Motor neuron (in vitro differentiated cells): ENCODE measurements around the gene IP6K3. TPM values are rescaled to one million over a fixed set of nuclear protein-coding genes. Genes with fewer than 3 reads are reported as not detected.

Experiments
- ATAC-seq, 8 experiments: fragments of 200-7000 bp; cut with Tn5 transposase; replicated peaks in 6 of 8; 2 replicates each; pipeline ENCODE4 v1.8.0; 2021; ENCODE audit warnings: mild to moderate bottlenecking in 8 of 8, moderate library complexity in 8 of 8
- H3K27ac ChIP-seq, 2 donors: fragments of 250-450 bp; sonication (Bioruptor Pico); 2 replicates each; pipeline ENCODE4 v1.9.0; 2021; ENCODE audit warnings: antibody characterized with exemption in 2 of 2, mild to moderate bottlenecking in 2 of 2, moderate library complexity in 1 of 2
- H3K4me1 ChIP-seq, 2 donors: fragments of 250-450 bp; sonication (Bioruptor Pico); replicated peaks in 1 of 2; 2 replicates each; pipeline ENCODE4 v1.6.1; 2021; ENCODE audit warnings: antibody characterized with exemption in 2 of 2, mild to moderate bottlenecking in 2 of 2, moderate library complexity in 1 of 2
- H3K4me3 ChIP-seq, 5 donors: fragments of 250-450 bp; sonication (Bioruptor Pico); 2 replicates each; pipeline ENCODE4 v1.9.0; 2021; ENCODE audit warnings: antibody characterized with exemption in 5 of 5, mild to moderate bottlenecking in 5 of 5, moderate library complexity in 4 of 5
- WGBS, 10 experiments: fragments of 450-650 bp; shearing (Covaris generic); methylation state at CpG; one replicate each; pipeline ENCODE4 v1.0.0; 2022; 5-methylcytosine and 5-hydroxymethylcytosine counted together
- in situ Hi-C, 9 experiments: fragments of 400-800 bp; cut with MboI; loops; one replicate each; pipeline ENCODE4 v1.15.0; 2021; ENCODE audit warnings: low sequenced_read_pairs in 9 of 9, low pct_unique_long_range_greater_than_20kb in 2 of 9; ENCODE audit not compliant: unreplicated experiment in 9 of 9
- total RNA-seq, 8 experiments: library from RNA; unstranded; fragments of 300-600 nt; gene quantifications; 2 replicates each; pipeline versions ENCODE4 v1.2.3 to v1.2.4, GENCODE V29; 2022

The IP6K3 gene, protein sequence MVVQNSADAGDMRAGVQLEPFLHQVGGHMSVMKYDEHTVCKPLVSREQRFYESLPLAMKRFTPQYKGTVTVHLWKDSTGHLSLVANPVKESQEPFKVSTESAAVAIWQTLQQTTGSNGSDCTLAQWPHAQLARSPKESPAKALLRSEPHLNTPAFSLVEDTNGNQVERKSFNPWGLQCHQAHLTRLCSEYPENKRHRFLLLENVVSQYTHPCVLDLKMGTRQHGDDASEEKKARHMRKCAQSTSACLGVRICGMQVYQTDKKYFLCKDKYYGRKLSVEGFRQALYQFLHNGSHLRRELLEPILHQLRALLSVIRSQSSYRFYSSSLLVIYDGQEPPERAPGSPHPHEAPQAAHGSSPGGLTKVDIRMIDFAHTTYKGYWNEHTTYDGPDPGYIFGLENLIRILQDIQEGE
- 1 to 10 TPM in 2 of 8 experiments, under 1 TPM in 6; 0.11 to 3.7 (median 0.63) TPM for total RNA-seq

DNA sequence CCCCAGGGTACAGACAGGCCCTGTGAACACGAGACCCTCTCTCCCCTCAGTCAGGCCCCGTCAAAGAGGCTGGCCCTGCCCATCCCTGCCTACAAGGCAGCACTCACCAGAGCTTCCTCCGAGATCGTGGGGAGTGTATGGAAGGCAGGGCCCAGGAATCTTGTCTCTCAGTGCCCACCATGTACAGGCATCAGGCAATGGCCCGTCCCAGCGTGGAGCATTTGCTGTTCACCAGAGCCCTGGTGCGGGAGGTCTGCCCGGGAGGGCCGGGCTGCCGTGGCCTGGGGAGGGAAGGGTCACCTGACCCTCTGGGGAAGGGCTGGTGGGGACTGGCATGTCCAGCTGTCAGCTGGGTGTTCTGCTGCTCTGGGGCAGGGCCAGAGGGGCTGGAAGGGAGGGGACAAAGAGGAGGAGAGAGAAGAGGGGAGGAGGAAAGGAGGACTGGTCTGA is at the start of gene IP6K3:
TSS of gene IP6K3 (minus strand) at position 255 of the 450 bp plus-strand sequence. CDS start 11,429 bp downstream, outside the sequence.
- Histone ChIP-seq H3K4me3 (peak within 1 kb of the TSS in 3 of 5 donors; percentile 2 to 31 (median 6)), H3K27ac (peak within 1 kb of the TSS; percentile 13 to 43), H3K4me1 (peaks cover 72 to 73% of the 10 kb centered on the region in 2 donors)
- WGBS, 10 experiments, result 12 to 20% methylated on average over 1 to 5 of the region's 10 CpGs; no CpG with 5 or more reads in 8 of the 10 experiments
- ATAC-seq, result peak in 7 of 8 experiments; percentile 2 to 69 (median 57)
- in situ Hi-C loops, result no loop called here

DNA sequence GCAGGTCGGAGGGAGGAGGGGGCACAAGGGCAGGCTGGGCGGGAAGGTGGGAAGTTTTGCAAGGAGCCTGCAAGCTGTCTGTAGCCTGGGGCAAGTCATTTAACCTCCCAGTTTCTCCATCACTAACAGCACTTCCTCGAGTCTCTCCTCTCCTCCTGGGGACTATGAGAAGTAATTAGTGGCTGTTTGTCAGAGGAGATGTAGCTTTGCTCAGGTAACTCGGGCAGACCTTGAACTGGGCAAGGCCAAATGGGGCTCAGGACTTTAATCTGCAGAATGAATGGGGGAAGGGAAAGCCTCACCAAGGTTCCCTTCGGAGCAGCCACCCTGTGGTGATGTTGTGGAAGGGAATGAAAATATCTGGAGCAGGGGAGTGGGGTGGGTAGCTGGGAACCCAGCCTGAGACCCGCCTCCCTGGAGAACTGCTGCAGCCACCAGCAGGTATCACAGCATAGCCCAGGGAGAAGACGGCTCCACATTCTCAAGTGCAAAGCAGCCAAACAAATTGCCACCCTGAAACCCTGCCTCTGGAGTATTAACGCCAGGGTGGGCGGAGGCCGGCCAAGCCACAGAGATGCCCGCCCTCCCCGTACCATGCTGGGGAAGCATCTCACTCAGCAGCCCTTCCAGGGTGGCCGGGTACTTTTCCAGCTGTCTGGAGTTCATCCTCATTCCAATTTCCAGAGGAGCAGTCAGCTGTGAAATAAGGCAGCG is 48.4 kb upstream of the IP6K3 start:
- peak in 4 of 8 experiments; percentile 17 to 76 (median 56) for ATAC-seq
- H3K4me3 ChIP-seq, result no peak overlapping the region
- in situ Hi-C loops, result no loop called here
- peaks cover 71 to 77% of the 10 kb centered on the region in 2 donors for H3K4me1 ChIP-seq
- no peak overlapping the region for H3K27ac ChIP-seq
- WGBS, 10 experiments, result 20 to 90% (median 20%) methylated on average over 3 to 8 of the region's 14 CpGs; no CpG with 5 or more reads in 7 of the 10 experiments

DNA sequence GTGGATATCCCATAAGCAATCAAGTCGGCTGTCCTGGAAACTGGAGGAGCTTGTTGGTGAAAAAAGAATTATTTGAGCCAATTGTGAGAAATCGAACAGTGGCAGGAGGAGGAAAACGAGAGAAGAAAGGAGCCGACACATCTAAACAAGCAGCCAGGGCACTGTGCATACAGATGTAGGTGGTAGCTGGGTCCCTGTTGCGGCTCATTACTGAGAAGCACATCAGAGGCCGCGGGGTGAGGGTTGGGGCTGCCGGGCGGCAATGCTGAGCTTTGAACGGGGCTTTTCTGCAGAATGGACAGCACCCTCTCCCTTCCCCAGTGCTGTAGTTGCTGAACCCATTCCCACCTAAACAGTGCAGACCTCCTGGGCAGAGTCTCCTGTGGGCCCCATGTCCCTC is 46.3 kb upstream of the IP6K3 start:
- 25 to 79% (median 50%) methylated on average over 2 to 9 of the region's 10 CpGs; no CpG with 5 or more reads in 3 of the 10 experiments for WGBS, 10 experiments
- in situ Hi-C loops, result no loop called here
- Histone ChIP-seq H3K27ac (no peak overlapping the region), H3K4me1 (peaks cover 65 to 66% of the 10 kb centered on the region in 2 donors), H3K4me3 (no peak overlapping the region)
- ATAC-seq, result no peak

DNA sequence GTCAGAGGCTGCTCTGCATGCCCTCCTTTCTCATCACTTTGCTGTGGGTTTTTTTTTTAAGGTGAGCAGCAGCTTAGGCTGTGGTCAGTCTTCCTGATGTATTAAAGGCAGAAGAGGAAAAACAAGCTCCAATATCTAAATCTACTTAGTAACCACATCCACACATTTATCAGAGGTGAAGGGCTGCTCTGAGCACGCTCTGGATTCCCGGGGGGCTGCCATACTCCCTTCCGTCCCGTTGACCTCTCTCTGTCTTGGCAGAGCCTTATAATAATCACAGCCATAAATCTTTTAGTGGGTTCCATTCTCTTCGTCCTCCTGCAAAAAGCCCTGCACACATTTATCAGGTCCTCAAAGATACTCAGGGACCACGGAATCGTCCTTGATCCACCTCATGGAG is 44.9 kb upstream of the IP6K3 start:
- WGBS, 10 experiments, result 17 to 87% (median 58%) methylated on average over 2 to 7 of the region's 7 CpGs; no CpG with 5 or more reads in 1 of the 10 experiments
- peak in 5 of 8 experiments; percentile 1 to 56 (median 42) for ATAC-seq
- in situ Hi-C loops, result no loop called here
- H3K4me1 ChIP-seq, result peaks cover 62 to 74% of the 10 kb centered on the region in 2 donors
- peak overlapping the region; percentile 78 to 91 for H3K27ac ChIP-seq
- no peak overlapping the region for H3K4me3 ChIP-seq

DNA sequence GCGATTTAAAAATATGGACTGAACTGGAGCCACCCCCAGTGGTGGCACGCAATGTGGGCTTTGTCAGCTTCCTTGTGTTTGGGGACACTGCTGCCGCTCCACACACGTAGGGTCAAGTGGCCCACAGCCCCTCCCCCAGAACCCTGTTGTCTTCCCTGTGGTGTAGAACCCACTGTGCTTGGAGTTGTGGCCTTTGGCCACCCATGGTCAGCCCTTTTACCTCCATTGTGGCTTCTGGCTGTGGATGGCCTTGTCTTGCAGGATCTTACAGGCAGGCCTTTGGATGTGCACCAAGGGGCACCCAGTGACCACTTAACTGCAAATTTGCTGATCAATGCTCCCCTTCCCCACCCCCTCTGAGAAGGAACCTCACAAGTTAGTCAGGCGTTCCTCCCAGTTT is 44.2 kb upstream of the IP6K3 start:
- Histone ChIP-seq H3K4me3 (no peak overlapping the region), H3K27ac (peak overlapping the region; percentile 78 to 91), H3K4me1 (peaks cover 60 to 81% of the 10 kb centered on the region in 2 donors)
- in situ Hi-C loops, result no loop called here
- 67 to 100% (median 97%) methylated on average over 1 to 3 of the region's 5 CpGs; no CpG with 5 or more reads in 4 of the 10 experiments for WGBS, 10 experiments
- ATAC-seq, result no peak

DNA sequence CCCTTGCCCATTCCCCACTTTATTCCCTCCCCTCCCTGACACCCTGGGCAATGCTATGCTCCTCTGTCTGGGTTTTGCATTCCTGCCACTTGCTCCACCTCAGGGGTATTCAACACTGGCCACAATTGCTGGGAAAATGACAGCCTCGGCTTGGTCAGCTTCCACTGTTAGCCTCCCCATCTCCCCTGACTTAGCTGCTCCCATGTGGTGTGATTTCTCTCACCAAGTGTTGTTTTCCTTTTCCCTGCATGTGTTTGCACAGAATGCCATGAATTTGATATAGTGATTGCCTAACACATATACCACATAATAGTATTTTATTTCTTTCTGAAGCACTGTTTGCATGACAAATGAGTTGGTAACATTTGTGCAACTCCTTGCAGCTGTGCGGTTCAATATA is 43.7 kb upstream of the IP6K3 start:
- in situ Hi-C loops, result no loop called here
- peaks cover 60 to 83% of the 10 kb centered on the region in 2 donors for H3K4me1 ChIP-seq
- 14 to 100% (median 88%) methylated on average over 1 to 2 of the region's 2 CpGs; no CpG with 5 or more reads in 2 of the 10 experiments for WGBS, 10 experiments
- ATAC-seq, result no peak
- peak overlapping the region; percentile 91 to 95 for H3K27ac ChIP-seq
- H3K4me3 ChIP-seq, result no peak overlapping the region

DNA sequence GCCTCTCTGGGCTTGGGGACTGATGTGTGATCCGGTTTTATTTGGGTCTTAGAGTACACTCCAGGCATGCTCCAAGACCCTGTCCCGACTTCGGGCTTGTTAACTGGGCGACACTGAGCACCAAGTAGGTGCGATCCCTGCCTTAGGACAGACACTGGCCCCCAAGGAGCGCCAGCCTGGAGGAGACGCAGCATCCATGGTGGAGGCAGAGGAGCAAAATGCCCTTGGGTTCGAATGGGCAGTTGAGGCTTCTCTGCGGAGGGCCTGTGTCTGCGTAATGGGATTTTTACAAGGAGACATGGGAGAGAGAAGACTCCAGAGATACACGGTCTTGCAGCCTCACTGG is 42.8 kb upstream of the IP6K3 start:
- peak overlapping the region in 3 of 5 donors; percentile 62 to 89 (median 70) for H3K4me3 ChIP-seq
- peak overlapping the region; percentile 91 to 95 for H3K27ac ChIP-seq
- no peak for ATAC-seq
- WGBS, 10 experiments, result 60 to 100% (median 90%) methylated on average over 1 to 5 of the region's 11 CpGs; no CpG with 5 or more reads in 3 of the 10 experiments
- in situ Hi-C loops, result no loop called here
- peaks cover 55 to 81% of the 10 kb centered on the region in 2 donors for H3K4me1 ChIP-seq

DNA sequence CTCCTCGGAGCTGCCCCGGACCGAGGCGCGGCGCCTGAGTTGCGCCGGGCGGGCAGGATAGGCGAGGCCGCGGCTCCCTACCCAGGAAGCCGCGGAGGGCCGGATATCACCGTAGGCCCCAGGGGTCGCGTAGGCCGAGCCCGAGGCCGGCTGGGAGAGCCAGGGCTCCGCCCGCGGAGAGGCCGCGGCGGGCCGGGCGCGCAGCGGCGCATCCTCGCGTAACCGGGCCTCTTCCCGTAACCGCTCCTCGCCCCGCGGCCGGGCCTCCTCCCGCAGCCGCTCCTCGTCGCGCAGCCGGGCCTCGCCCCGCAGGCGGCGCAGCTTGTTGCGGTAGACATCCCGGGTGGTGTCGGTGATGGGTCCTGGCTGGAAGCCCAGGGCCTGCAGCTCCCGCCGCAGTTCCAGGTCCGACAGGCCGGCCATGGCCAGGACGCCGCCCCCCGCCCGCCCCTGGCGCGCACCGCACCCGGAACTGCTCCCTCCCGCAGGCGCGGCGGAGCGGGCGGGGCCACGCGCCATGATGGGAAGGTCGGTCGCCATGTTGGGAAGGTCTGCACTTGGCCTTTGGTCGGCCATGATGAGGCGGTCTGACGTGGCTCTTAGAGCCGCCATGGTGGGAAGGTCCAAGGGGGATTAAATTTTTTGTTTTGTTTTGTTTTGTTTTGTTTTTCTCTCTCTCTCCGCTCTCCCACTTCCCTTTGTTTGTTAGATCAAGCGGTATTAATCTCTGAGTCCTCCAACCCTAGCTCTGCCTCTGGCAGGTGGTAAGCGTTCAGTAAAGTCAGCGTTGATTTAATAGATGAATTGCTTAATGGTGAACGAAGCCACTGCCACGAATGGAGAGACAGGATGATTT is 42.2 kb upstream of the IP6K3 start, which contains the start of gene LEMD2:
TSS of gene LEMD2 (minus strand) at position 437 of the 856 bp plus-strand sequence. CDS start at position 423, 14 bp downstream.
- Histone ChIP-seq H3K27ac (peak within 1 kb of the TSS; percentile 91 to 95), H3K4me3 (peak within 1 kb of the TSS; percentile 62 to 92 (median 79)), H3K4me1 (peaks cover 55 to 79% of the 10 kb centered on the region in 2 donors)
- WGBS, 10 experiments, result 3 to 90% (median 38%) methylated on average over 2 to 25 of the region's 86 CpGs; no CpG with 5 or more reads in 2 of the 10 experiments
- peak; percentile 65 to 84 (median 80) for ATAC-seq
- in situ Hi-C loops, result no loop called here

DNA sequence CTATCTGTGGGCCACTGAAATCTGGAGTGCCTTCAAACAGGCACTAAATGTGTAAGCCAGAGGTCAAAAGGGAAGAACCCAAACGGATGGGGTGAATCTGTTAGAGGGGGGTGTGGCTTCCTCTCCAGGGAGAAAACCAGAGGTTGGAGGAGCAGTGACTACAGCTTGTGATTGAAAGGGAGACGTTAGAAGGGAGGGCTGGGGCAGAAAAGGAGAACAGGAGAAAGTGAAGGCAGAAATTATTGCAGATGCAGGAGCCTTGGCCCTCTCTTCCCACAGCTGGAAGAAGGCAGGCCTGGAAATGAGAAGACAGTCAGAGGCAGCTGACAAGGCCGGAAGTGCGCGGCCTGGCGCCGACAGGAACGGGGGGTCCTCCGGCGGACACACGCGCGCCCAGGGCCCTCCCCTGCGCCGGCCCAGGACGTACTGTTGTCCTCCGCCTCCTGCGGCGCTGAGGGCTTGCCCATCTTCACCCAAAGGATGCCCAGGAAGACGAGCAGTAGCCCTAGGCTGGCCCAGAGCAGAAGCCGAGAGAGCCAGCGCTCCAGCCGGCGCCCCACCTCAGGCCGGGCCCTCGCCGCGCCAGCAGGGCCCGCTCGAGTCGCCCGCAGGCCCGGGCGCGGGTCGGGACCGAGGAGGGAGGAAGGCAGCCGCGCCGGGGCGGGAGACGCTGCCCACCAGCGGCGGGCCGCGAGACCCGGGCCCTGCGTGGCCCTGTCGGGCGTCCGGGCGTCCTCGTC is 41.4 kb upstream of the IP6K3 start:
- in situ Hi-C loops, result no loop called here
- peak overlapping the region; percentile 91 to 95 for H3K27ac ChIP-seq

DNA sequence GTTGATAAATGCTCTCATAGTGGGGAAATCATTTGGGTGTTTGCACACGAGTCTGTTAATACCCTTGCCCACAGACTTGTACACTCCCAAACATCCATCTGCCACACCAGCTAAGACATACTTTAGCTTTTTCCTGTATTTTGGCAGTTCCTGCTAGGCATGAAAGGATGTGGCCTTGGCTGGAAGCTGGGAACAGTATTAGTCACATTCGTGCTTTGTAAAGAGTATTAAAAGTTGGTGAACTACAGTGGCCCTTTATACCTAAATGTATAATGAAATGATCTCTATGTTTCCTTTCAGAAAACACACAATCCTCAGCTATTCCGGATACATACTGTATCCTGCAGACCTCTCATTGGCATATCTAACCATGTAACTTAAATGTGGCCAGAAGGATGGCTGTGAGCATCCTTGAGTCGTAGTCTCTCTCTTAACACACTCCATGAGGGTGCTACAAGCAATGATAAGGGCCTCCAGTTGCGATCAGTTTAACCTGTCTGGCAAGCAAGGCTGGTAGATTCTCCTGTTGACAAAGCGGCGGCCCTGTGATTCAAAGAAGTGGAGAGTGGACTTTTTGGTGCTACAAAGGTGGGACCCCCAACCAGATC is 40.7 kb upstream of the IP6K3 start:
- Histone ChIP-seq H3K27ac (peak overlapping the region; percentile 91 to 95), H3K4me3 (peak overlapping the region; percentile 62 to 92 (median 79)), H3K4me1 (peaks cover 47 to 68% of the 10 kb centered on the region in 2 donors)
- in situ Hi-C loops, result no loop called here
- 0 to 67% (median 65%) methylated on average over 1 to 6 of the region's 7 CpGs; no CpG with 5 or more reads in 3 of the 10 experiments for WGBS, 10 experiments
- no peak for ATAC-seq

More for the DNA sequence above, 41.4 kb upstream of the IP6K3 start:
- H3K4me3 ChIP-seq, result peak overlapping the region; percentile 62 to 92 (median 79)
- 0 to 2% (median 0%) methylated on average over 1 to 31 of the region's 53 CpGs; no CpG with 5 or more reads in 3 of the 10 experiments for WGBS, 10 experiments
- H3K4me1 ChIP-seq, result peaks cover 53 to 73% of the 10 kb centered on the region in 2 donors
- peak; percentile 36 to 67 (median 50) for ATAC-seq

DNA sequence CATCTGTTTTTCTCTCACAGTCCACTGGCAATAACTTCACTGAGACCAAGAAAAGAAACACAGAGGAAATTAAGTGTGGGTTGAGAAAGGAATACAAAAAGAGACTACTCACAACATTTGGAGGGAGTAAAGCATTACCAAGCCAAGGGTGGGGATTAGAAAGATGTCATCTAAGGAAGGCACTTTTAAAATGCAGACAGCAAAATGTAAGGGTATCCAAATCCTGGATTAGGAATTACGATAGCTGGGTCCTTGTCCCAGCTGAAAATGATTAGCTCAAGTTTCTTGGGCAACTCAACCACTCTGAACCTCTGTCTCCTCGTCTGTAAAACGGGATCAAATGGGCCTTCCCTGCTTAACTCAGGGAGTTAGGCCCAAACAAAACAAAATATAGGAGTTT is 40.0 kb upstream of the IP6K3 start:
- 10 to 100% (median 95%) methylated on average over 1 to 3 of the region's 3 CpGs; no CpG with 5 or more reads in 2 of the 10 experiments for WGBS, 10 experiments
- no peak overlapping the region for H3K4me3 ChIP-seq
- H3K27ac ChIP-seq, result no peak overlapping the region
- in situ Hi-C loops, result no loop called here
- no peak for ATAC-seq
- peaks cover 49 to 68% of the 10 kb centered on the region in 2 donors for H3K4me1 ChIP-seq
